Activated T-cell treated with anti-CD3 and anti-CD28 coated beads for 24 hours (primary cell): ENCODE data around the gene PGAM4.
"Not testable (repeated sequence)": the region's sequence is repeated elsewhere in the genome, so short reads cannot be mapped to it uniquely, and the experiment has no call there.

Experiments
- DNase-seq: peaks from one replicate; pipeline ENCODE4 v3.0.0-alpha.2; 2020; ENCODE audit warnings: low read depth

PGAM4 gene

GRCh38 chrX:77969538-77969937 is at the start of gene PGAM4:
PGAM4 (minus strand) TSS chrX:77969638; CDS start chrX:77969638, 0 bp downstream.
- no peak for DNase-seq

GRCh38 chrX:78011846-78012245 is 42.4 kb upstream of the PGAM4 start:
- no peak for DNase-seq

- DNase-seq: no peak
Measured at GRCh38 chrX:77979870-77980269, 10.4 kb upstream of the PGAM4 start.

- no peak for DNase-seq
Measured at GRCh38 chrX:77977518-77977917, 8.1 kb upstream of the PGAM4 start.

GRCh38 chrX:77977095-77977494 is 7.7 kb upstream of the PGAM4 start:
- no peak for DNase-seq

GRCh38 chrX:77975755-77976154 is 6.3 kb upstream of the PGAM4 start:
- no peak for DNase-seq

- no peak for DNase-seq
Measured at GRCh38 chrX:77967631-77968030, 1.8 kb downstream of the PGAM4 start.

GRCh38 chrX:77966361-77966760 is 3.1 kb downstream of the PGAM4 start:
- no peak for DNase-seq

- no peak for DNase-seq
Measured at GRCh38 chrX:77962068-77962902, 7.2 kb downstream of the PGAM4 start.

- no peak for DNase-seq
Measured at GRCh38 chrX:77961063-77961462, 8.4 kb downstream of the PGAM4 start.

GRCh38 chrX:77960567-77960966 is 8.9 kb downstream of the PGAM4 start:
- no peak for DNase-seq

- no peak for DNase-seq
Measured at GRCh38 chrX:77953708-77954107, 15.7 kb downstream of the PGAM4 start.

- DNase-seq: no peak
Measured at GRCh38 chrX:77953302-77953701, 16.1 kb downstream of the PGAM4 start.

GRCh38 chrX:77952173-77952572 is 17.3 kb downstream of the PGAM4 start:
- DNase-seq: no peak

GRCh38 chrX:77949840-77950239 is 19.6 kb downstream of the PGAM4 start:
- no peak for DNase-seq

GRCh38 chrX:77946571-77946970 is 22.9 kb downstream of the PGAM4 start:
- no peak for DNase-seq

GRCh38 chrX:77945910-77946545 is 23.4 kb downstream of the PGAM4 start:
- DNase-seq: no peak

GRCh38 chrX:77945031-77945430 is 24.4 kb downstream of the PGAM4 start:
- DNase-seq: not testable (repeated sequence)

- DNase-seq: no peak
Measured at GRCh38 chrX:77938083-77938680, 31.3 kb downstream of the PGAM4 start.

GRCh38 chrX:77937291-77937690 is 32.1 kb downstream of the PGAM4 start:
- no peak for DNase-seq

- DNase-seq: no peak
Measured at GRCh38 chrX:77936299-77936698, 33.1 kb downstream of the PGAM4 start.

GRCh38 chrX:77935886-77936285 is 33.6 kb downstream of the PGAM4 start:
- no peak for DNase-seq

- no peak for DNase-seq
Measured at GRCh38 chrX:77930581-77930980, 38.9 kb downstream of the PGAM4 start.
